GM18498 (cell line): ENCODE results near the gene SPSB3.

Experiments used
- ATAC-seq: cut with Tn5 transposase; IDR thresholded peaks from one replicate; pipeline ENCODE4 v1.9.1; 2021; ENCODE audit warnings: mild to moderate bottlenecking, moderate library complexity; ENCODE audit not compliant: unreplicated experiment

Gene SPSB3

GRCh38 chr16:1765826-1766225 is 16.5 kb downstream of the SPSB3 start:
- no peak for ATAC-seq

GRCh38 chr16:1764971-1765370 is 17.4 kb downstream of the SPSB3 start:
- no peak for ATAC-seq

GRCh38 chr16:1763521-1764511 is 18.6 kb downstream of the SPSB3 start:
- no peak for ATAC-seq

- ATAC-seq = no peak
Observed at GRCh38 chr16:1762879-1763520, 19.4 kb downstream of the SPSB3 start.

- no peak for ATAC-seq
Observed at GRCh38 chr16:1762196-1762878, 20.0 kb downstream of the SPSB3 start.

GRCh38 chr16:1761751-1762150 is 20.6 kb downstream of the SPSB3 start:
- no peak for ATAC-seq

- ATAC-seq = no peak
Observed at GRCh38 chr16:1760911-1761310, 21.5 kb downstream of the SPSB3 start.

GRCh38 chr16:1759511-1759910 is 22.9 kb downstream of the SPSB3 start:
- no peak for ATAC-seq

- no peak for ATAC-seq
Observed at GRCh38 chr16:1758923-1759322, 23.4 kb downstream of the SPSB3 start.

- no peak for ATAC-seq
Observed at GRCh38 chr16:1757714-1758461, 24.5 kb downstream of the SPSB3 start.

GRCh38 chr16:1754204-1754603 is 28.2 kb downstream of the SPSB3 start:
- ATAC-seq = no peak

- no peak for ATAC-seq
Observed at GRCh38 chr16:1752853-1753252, 29.5 kb downstream of the SPSB3 start.

- no peak for ATAC-seq
Observed at GRCh38 chr16:1751946-1752345, 30.4 kb downstream of the SPSB3 start.

- no peak for ATAC-seq
Observed at GRCh38 chr16:1749152-1750117, 32.9 kb downstream of the SPSB3 start.

GRCh38 chr16:1747934-1748333 is 34.4 kb downstream of the SPSB3 start:
- no peak for ATAC-seq

GRCh38 chr16:1746693-1747195 is 35.6 kb downstream of the SPSB3 start:
- ATAC-seq = no peak

- ATAC-seq = no peak
Observed at GRCh38 chr16:1745900-1746692, 36.3 kb downstream of the SPSB3 start.

GRCh38 chr16:1745181-1745899 is 37.0 kb downstream of the SPSB3 start:
- no peak for ATAC-seq
